Activated CD4-positive, CD25-positive, alpha-beta regulatory T cell (primary cell): ENCODE data around the gene KCNH6.

Experiments used
- DNase-seq, 4 experiments: peaks; one replicate each; lab custom pipeline; 2025; lab: John Stamatoyannopoulos, UW

The KCNH6 gene, protein sequence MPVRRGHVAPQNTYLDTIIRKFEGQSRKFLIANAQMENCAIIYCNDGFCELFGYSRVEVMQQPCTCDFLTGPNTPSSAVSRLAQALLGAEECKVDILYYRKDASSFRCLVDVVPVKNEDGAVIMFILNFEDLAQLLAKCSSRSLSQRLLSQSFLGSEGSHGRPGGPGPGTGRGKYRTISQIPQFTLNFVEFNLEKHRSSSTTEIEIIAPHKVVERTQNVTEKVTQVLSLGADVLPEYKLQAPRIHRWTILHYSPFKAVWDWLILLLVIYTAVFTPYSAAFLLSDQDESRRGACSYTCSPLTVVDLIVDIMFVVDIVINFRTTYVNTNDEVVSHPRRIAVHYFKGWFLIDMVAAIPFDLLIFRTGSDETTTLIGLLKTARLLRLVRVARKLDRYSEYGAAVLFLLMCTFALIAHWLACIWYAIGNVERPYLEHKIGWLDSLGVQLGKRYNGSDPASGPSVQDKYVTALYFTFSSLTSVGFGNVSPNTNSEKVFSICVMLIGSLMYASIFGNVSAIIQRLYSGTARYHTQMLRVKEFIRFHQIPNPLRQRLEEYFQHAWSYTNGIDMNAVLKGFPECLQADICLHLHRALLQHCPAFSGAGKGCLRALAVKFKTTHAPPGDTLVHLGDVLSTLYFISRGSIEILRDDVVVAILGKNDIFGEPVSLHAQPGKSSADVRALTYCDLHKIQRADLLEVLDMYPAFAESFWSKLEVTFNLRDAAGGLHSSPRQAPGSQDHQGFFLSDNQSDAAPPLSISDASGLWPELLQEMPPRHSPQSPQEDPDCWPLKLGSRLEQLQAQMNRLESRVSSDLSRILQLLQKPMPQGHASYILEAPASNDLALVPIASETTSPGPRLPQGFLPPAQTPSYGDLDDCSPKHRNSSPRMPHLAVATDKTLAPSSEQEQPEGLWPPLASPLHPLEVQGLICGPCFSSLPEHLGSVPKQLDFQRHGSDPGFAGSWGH

GRCh38 chr17:63523253-63523855 lies at the start of gene KCNH6:
TSS of gene KCNH6 (plus strand) at chr17:63523358. CDS start at chr17:63523414, 56 bp downstream.
- DNase-seq, result no peak

DNA sequence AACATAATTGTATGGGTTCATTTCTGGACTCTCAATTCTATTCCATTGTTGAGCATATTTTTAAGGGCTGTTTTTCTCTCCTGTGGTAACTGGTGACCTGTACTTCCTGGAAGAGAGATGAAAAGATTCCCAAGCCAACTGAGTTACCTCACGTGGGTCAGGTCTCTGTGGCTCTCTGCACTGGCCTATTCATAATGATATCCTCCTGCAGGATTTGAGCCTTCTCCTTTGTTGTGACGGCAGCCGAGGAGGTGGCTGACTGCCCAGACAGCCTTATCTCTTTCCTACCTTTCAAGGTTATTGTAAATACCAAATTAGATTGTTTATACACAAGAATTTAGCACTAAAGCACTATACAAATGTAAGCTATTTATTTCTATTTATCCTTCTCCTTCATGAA lies 49.0 kb upstream of the KCNH6 start:
- DNase-seq, result no peak

DNA sequence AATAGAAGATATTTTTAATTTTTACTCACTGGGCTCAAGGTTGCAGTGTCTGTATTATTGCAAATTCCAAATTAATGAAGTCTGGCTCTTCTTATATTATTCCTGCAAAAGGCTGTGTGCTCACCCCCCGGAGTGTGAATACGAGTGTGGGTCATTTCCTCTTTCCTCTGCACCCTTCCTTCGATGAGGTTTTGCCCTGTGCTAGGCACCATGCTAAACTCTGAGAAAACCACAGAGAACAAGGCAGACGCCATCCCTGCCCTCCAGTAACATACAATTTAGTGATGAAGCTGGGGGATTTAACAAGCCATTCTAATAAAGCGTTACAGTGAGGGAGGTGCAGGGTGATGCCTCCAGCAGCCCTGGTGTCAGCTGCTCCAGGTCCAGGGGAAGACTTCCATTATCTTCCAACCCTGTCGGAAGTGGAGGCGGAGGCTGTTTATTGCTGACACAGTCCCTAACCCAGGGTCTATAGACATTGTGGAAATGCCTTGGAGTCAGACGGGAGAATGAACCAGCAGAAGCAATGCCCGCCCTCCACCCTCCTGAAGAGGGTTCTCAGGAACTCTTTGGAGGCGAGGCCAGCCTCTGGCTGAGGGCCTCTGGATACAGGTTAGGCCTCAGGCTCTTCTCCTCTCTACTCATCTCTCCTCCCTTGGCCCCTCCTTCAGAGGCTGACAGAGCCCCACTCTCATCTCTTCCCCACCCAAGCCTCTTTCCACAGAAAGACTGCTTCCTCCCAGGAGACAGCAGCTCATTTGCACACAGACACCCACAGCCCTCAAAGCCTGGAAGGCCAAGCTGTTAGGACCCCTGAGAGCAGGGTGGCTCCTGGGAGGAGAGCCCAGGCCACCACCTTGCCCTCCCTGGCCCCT lies 48.3 kb upstream of the KCNH6 start:
- DNase-seq, result no peak

DNA sequence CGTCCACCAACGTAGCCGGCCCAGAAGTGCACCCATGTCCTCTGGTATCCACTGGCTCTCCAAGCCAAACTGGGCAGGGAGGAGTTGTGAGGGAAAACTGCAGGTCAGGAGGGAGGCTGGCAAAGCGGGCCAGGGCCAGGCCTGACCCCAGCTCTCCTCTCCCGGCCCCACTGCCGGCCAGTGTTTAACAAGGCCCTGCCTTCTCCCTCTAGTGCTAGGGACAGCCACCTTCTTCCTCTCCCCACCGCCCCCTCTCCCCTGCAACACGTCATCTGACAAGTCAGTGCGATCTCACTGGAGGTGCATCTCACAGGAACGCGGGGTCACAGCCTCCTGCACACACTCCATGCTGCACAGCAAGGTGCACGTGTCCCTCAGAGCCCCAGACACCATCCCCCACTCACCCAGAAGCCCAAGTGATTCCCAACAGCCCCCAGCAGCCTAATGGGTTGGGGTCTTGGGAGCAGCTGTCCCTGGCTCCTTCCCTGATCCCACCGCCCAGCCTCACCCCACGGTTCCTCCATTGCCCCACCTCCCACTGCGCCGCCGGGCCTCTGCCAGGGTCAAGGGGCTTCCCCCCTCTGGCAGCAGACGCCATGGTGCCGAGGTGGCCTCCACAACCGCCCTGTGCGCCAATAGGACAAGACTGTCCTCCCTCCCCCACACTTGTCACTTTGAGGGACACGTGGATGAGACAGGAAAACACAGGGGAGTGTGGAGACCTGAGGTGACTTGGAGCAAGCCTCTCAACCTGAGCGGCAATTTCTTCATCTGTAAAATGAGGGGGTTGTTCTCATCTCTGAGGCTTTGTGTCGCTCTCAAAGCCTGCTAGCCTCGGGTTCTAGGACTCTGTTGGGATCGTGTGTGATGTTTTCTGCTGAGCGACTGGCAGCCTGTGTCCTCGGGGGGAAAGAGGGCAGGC lies 47.4 kb upstream of the KCNH6 start:
- DNase-seq, result no peak

GRCh38 chr17:63476459-63476853 lies 46.7 kb upstream of the KCNH6 start:
- DNase-seq, result no peak

- DNase-seq, result no peak
These were observed 46.2 kb upstream of the KCNH6 start, which contains the start of gene ACE for GRCh38 chr17:63476854-63477479. TSS of gene ACE (plus strand) at chr17:63477061. CDS start at chr17:63477095, 34 bp downstream.

DNA sequence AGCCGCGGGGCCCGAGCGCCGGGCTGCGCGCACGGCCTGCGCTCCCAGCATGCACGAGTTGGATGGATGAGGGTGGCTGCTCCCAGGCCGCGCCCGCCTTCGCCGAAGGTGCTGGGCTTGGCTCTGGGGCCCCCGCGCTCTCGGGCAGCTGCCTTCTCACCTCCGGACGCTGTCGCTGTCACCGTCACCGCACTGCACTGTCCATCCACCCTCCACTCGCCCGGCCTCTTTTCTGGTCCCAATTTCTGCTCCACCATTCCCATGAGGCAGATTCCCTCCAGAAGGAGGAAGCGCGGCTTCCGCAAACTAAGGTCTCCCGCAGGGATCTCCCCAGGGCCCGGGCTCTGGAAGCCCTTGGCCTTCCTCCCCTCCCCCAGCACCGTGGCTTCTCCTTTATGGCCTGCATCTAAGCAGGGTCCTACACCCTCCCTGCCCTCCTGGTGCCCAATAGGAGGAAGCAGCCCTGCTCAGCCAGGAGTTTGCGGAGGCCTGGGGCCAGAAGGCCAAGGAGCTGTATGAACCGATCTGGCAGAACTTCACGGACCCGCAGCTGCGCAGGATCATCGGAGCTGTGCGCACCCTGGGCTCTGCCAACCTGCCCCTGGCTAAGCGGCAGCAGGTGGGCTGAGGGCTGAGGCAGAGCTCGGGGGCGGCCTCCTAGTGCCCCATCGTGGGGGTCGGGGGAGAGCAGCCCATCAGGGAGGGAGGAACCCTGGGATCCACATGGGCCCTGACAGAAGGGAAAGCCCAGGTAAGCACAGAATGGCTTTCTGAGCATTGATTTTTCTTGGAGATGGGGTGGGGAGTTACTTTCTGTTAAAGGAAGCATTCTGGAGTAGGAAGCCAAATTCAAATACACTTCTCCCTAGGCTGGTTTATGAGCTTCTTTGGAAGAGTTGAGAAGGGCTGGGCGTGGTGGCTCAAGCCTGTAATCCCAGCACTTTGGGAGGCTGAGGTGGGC lies 45.4 kb upstream of the KCNH6 start:
- DNase-seq, result no peak

GRCh38 chr17:63478814-63479494 lies 44.2 kb upstream of the KCNH6 start:
- DNase-seq, result peak; percentile 12 to 46 (median 34)

GRCh38 chr17:63479495-63480184 lies 43.5 kb upstream of the KCNH6 start:
- DNase-seq, result no peak

GRCh38 chr17:63480192-63480784 lies 42.9 kb upstream of the KCNH6 start:
- no peak for DNase-seq

GRCh38 chr17:63480826-63481487 lies 42.2 kb upstream of the KCNH6 start:
- DNase-seq, result no peak

- no peak for DNase-seq
These were observed 41.7 kb upstream of the KCNH6 start for GRCh38 chr17:63481488-63481870.

- DNase-seq, result no peak
These were observed 40.6 kb upstream of the KCNH6 start for GRCh38 chr17:63482509-63482908.

GRCh38 chr17:63483038-63483437 lies 40.1 kb upstream of the KCNH6 start:
- DNase-seq, result no peak

- no peak for DNase-seq
These were observed 39.2 kb upstream of the KCNH6 start for GRCh38 chr17:63483655-63484575.
